OCI-LY1 (cell line): ENCODE data around the gene EPB41.

Source experiments
- CTCF ChIP-seq: fragments of 200-600 bp; sonication (generic), shearing (Covaris generic); IDR thresholded peaks from 2 replicates; pipeline ENCODE4 v1.5.1; 2017; ENCODE audit warnings: mild to moderate bottlenecking, antibody characterized with exemption, low read length, moderate library complexity, mixed read lengths
- EZH2 ChIP-seq: fragments of 200-600 bp; sonication (generic), shearing (Covaris generic); IDR thresholded peaks from 2 replicates; pipeline ENCODE4 v1.8.0; 2017; ENCODE audit warnings: borderline replicate concordance, mixed run types, mild to moderate bottlenecking, antibody characterized with exemption, low read length, moderate library complexity, mixed read lengths

- no peak for TF ChIP-seq CTCF
- no peak for TF ChIP-seq EZH2
Measured at GRCh38 chr1:29083317-29084195, 169.2 kb downstream of the EPB41 start.
